SKM-1 treated with dmso at 0.1 percent for 144 hours (cell line): ENCODE data around the gene MIOX.

Experiments used
- DNase-seq: peaks from one replicate; lab custom pipeline; 2025; ENCODE audit not compliant: unreplicated experiment; lab: John Stamatoyannopoulos, UW

MIOX gene

GRCh38 chr22:50488886-50489285 is 2.2 kb downstream of the MIOX start:
- DNase-seq: no peak

DNA sequence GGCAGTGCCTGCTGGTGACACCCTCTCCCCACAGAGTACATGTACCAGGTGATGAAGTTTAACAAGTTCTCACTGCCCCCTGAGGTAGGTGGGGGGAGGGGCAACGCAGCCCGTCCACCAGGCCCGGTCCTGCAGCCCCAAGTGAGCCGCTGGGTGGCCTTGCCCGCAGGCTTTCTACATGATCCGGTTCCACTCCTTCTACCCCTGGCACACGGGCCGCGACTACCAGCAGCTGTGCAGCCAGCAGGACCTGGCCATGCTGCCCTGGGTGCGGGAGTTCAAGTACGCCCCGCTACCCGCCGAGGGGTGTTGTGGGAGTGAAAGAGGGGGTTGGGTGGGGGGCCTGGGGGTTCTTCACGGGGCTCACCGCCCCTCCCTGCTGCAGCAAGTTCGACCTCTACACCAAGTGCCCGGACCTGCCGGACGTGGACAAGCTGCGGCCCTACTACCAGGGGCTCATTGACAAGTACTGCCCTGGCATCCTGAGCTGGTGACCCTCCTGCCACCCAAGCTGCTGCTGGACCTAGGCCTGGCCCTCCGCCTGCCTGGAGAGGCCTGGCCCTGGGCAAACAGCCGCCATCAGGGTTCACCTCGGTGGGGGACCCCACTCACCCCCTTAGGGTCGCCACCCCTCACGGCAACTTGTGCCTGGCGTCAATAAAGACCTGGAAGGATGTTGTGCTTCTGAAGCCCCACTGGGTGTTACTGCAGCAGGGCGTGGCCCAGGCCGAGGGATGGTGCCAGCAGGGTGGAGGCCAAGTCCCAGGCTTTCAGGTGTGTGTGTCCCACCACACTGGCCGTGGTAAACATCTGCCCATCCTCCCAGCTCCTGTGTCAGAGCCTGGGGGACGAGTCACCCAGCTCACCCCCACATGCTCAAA is 2.9 kb downstream of the MIOX start:
- no peak for DNase-seq

- no peak for DNase-seq
Measured at GRCh38 chr22:50490531-50491308, 4.1 kb downstream of the MIOX start.

DNA sequence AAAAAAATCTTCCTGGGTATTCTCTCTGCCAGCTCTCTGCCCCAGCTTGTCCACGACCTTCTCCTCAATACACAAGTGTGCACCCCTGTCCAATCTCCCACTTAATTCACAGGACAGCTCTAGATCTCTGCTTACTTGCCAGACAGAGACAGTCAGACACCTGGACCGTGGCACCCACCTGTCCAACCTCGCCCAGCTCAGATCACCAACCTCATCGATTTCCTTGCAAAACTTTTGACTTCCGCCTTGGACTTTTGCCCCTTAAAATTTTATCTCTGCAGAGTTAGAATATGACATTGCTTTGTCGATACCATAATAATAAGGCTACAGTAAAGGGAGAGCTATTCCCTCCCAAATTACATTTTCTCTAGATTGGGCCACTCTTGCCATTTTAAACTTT is 10.4 kb downstream of the MIOX start:
- DNase-seq: no peak

GRCh38 chr22:50498322-50498890 is 11.7 kb downstream of the MIOX start:
- peak; percentile 66 for DNase-seq

DNA sequence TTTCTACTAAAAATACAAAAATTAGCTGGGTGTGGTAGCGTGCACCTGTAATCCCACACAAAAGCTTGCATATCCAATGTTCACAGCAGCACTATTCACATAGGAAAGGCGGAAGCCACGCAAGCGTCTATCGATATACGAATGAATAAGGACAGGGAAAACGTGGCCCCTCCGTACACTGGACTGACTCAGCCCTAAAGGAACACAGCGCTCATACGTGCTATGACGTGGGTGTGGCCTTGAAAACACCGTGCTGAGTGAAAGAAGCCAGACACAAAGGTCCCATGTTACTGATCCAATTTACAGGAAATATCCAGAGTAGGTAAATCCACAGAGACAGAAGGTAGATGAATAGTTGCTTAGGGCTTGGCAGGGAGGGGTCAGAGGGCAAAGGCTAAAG is 13.8 kb downstream of the MIOX start:
- DNase-seq: no peak

- DNase-seq: no peak
Measured at GRCh38 chr22:50502096-50502495, 15.4 kb downstream of the MIOX start.

GRCh38 chr22:50502628-50503474 is 16.2 kb downstream of the MIOX start:
- no peak for DNase-seq

- no peak for DNase-seq
Measured at GRCh38 chr22:50503475-50504145, 17.0 kb downstream of the MIOX start.

- no peak for DNase-seq
Measured at GRCh38 chr22:50504369-50505211, 17.9 kb downstream of the MIOX start.

- no peak for DNase-seq
Measured at GRCh38 chr22:50505276-50505775, 18.7 kb downstream of the MIOX start.

DNA sequence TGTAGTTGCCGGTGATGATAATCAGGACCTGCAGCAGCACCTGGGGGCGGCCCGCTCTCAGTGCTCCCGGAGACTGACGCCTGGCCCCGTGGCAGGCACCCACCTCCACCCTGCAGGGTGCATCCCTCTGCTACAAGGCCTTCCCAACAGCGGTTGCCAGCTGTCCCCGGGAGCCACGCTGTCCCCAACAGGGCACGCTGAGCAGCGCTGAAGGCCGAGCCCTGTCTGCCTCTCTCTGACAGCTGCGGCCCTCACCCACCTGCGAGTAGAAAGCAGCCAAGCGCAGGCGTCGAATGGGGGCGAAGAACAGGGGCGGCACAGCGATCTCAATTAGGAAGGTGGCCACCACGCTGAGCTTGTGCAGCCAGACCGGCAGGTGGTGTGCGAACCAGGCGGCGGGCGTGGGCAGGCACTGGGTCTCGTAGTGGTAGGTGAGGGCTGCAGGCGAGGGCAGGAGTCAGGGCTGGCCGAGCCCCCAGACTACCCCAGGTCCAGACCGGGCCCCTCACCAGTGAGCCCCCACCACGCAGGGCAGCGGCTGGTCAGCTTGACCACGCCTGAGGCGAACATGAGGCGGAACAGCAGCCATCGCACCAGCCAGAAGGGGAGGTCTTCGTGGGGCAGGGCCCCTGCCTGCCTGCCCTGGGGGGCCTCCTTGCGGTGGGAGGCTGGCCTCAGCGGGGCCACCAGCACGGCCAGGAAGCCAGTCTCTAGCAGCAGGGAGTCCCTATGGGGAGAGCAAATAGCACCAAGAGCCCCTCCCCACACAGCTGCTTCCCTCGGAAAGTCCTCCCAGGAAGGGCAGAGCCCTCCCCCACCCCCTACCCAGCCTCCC is 19.3 kb downstream of the MIOX start:
- DNase-seq: no peak

DNA sequence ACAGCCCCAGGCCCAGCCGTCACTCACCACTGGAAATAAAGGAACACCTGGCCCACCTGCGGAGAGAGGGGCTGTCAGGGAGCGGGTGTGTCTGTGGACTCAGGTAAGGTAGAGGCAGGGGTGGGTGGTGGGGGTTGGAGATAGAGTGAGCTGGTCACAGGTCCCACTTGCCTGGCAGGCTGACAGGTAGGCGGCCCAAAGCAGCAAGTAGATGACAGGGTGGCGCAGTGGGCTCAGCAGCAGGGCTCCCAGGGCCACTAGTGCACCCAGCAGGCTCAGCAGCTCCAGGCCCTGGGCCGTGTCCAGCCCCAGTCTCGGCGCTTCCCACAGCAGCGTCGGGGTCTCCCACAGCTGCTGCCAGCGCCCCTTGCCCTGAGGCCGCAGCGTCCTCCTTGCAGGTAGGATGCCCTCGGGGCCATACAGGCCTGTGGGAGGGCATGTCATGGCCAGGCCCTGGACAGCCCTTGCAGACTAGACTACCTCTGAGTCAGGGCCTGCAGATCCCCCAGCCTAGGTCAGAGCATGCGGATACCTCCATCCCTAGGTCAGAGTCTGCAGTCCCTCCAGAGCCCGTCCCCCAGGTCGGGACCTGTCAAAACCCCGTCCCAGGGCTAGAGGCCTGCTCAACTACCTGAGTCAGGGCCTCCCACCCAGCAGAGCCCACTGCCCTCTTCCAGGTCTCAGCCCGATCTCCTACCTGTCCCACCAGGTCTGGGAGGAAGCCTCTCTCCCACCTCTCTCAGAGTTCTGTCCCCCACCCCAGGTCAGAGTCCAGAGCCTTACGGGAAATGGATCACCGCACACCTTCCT is 20.2 kb downstream of the MIOX start:
- no peak for DNase-seq

DNA sequence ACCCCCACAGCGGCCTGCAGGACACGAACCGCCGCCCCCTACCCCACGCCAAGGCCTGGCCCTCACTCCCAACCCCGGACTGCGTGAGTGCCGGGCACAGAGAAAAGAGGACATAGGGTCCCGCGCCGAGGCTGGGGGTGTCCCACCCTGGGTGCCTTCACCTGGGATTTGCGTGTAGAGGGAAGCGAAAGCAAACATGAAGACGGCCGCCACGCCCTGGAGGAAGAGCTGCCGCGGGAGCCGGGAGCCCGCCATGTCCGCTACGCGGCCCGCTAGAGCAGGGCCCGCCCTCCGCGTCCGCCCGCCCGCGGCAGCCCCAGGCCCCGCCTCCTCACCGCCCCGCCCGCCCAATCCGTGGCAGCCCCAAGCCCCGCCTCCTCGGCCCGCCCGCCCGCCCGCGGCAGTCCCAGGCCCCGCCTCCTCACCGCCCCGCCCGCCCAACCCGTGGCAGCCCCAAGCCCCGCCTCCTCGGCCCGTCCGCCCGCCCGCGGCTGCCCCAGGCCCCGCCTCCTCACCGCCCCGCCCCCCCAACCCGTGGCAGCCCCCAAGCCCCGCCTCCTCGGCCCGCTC is 20.8 kb downstream of the MIOX start, which contains the start of gene LMF2:
Gene LMF2 (minus strand): TSS at position 282 of the 570 bp plus-strand sequence. CDS start 27 bp downstream, at position 255.
- peak; percentile 90 for DNase-seq

DNA sequence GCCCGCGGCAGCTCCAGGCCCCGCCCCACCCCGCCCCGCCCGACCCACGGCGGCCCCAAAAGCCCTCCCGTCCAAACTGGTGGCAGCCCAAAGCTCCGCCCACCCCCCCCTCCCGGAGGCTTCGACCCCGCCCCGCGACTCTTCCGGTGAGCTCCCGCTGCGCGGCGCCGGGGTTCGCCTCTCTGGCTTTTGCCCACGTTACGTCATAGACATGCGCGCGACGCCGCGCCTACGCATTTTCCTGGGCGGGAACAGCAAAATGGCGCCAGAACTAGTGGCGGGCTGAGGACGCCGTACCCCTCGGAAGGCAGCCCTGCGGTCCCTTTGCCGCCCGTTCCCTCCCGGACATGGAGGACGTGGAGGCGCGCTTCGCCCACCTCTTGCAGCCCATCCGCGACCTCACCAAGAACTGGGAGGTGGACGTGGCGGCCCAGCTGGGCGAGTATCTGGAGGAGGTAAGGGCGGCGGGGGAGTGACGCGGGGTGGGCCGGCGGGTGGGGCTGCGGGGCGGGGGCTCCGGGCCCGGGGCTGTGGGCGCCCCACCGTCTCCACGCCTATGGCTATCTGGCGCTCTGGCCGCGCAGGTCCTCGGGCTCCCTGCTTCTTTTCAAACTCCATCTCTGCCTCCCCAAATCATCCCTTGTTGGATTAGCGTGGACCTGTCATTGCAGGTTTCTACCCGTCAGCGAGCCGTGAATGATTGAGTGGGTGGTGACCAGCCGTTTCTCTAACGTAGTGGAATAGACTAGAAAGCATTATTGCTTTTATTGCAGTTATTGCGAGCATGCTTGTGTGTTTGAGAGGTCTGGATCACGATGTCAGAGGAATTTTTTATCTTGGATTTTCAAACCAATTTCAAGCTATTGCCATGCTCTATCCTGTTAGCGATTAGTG is 21.6 kb downstream of the MIOX start, which contains the start of gene NCAPH2:
Gene NCAPH2 (plus strand): TSS at position 234 of the 894 bp plus-strand sequence. CDS start 114 bp downstream, at position 348.
- DNase-seq: peak; percentile 90

DNA sequence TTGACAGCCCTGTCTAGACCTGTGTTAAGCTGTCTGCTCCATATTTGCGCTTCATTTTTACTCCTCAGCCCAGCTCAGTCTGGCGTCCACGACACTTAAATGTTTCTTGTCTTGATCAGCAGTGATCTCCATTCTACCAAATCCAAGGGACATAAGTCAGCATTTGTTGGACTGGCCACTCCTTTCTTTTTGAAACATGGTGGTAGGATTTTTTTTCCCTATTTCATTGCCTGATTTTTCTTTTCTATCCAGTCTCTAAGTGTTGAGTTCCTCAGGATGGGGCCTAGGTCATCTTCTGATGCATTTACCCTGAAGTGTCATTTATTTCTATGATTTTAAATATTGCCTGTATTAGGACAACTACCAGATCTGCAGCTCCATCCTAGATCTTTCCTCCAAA is 22.2 kb downstream of the MIOX start:
- DNase-seq: no peak
